ENCODE measurements around the gene FAM83B. TPM values are rescaled to one million over a fixed set of nuclear protein-coding genes. Genes with fewer than 3 reads are reported as not detected.

The FAM83B gene, protein sequence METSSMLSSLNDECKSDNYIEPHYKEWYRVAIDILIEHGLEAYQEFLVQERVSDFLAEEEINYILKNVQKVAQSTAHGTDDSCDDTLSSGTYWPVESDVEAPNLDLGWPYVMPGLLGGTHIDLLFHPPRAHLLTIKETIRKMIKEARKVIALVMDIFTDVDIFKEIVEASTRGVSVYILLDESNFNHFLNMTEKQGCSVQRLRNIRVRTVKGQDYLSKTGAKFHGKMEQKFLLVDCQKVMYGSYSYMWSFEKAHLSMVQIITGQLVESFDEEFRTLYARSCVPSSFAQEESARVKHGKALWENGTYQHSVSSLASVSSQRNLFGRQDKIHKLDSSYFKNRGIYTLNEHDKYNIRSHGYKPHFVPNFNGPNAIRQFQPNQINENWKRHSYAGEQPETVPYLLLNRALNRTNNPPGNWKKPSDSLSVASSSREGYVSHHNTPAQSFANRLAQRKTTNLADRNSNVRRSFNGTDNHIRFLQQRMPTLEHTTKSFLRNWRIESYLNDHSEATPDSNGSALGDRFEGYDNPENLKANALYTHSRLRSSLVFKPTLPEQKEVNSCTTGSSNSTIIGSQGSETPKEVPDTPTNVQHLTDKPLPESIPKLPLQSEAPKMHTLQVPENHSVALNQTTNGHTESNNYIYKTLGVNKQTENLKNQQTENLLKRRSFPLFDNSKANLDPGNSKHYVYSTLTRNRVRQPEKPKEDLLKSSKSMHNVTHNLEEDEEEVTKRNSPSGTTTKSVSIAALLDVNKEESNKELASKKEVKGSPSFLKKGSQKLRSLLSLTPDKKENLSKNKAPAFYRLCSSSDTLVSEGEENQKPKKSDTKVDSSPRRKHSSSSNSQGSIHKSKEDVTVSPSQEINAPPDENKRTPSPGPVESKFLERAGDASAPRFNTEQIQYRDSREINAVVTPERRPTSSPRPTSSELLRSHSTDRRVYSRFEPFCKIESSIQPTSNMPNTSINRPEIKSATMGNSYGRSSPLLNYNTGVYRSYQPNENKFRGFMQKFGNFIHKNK
- total RNA-seq: 0.19 and 0.28 TPM in 2 replicates

GRCh38 chr6:54846243-54846856 is at the start of gene FAM83B:
FAM83B (plus strand) TSS chr6:54846771; CDS start chr6:54870247, 23,476 bp downstream.

